ENCODE results near the gene MSX1. TPM values are rescaled to one million over a fixed set of nuclear protein-coding genes. Genes with fewer than 3 reads are reported as not detected.

Gene MSX1
- total and polyA plus RNA-seq, 2 of the 8 experiments (the other 6 are each of a cell fraction or from before 2014, with no cell fraction given) = 0.47 TPM; not detected in 1

DNA sequence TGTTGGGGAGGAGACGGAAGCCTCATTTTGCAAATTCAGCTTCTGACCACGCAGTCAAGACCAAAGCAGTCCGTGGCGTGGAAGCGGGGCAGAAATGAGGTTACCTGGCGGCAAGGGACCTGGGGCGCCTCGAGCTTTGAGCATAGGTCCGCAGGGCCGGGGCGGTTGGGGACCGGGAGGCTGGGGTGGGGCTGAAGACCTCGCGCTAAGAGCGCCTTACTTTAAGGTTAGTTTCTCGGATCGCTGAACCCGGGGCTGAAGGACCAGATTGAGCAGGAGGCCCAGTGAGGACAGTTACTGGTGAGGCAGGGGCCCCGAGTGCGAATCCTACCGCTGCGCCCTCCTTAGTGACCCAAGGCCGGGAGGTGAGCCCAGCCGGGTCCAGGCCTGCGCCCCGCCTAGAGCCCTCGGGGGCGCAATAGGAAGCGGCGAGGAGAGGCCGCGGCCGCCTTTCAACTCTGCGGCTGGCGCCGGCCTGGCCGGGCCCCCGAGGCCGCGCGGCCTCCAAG, 7.5 kb downstream of the MSX1 start (continued):
- no peak for TF ChIP-seq TAF7 (optimal IDR thresholded peaks at IDR 0.05; ENCODE audit: borderline replicate concordance, low read depth, low read length)
- TF ChIP-seq, protein P1, sequence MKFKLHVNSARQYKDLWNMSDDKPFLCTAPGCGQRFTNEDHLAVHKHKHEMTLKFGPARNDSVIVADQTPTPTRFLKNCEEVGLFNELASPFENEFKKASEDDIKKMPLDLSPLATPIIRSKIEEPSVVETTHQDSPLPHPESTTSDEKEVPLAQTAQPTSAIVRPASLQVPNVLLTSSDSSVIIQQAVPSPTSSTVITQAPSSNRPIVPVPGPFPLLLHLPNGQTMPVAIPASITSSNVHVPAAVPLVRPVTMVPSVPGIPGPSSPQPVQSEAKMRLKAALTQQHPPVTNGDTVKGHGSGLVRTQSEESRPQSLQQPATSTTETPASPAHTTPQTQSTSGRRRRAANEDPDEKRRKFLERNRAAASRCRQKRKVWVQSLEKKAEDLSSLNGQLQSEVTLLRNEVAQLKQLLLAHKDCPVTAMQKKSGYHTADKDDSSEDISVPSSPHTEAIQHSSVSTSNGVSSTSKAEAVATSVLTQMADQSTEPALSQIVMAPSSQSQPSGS (IDR thresholded peaks at IDR 0.05; ENCODE audit: low read length) = no peak
- TF ChIP-seq CEBPB (IDR thresholded peaks at IDR 0.05; ENCODE audit: low read depth, low read length) = no peak
